K562 (cell line): ENCODE data around the gene USHBP1. TPM values are rescaled to one million over a fixed set of nuclear protein-coding genes. Genes with fewer than 3 reads are reported as not detected.

Source experiments
- CAMTA2 ChIP-seq: fragments of 250-450 bp; sonication (Bioruptor Pico); conservative IDR thresholded peaks from 2 replicates; pipeline ENCODE4 v1.5.1; 2022
- CHD7 ChIP-seq: fragments of 200-600 bp; sonication (generic); IDR thresholded peaks from one replicate; pipeline ENCODE4 v1.6.1; 2012; ENCODE audit warnings: mild to moderate bottlenecking, low read depth, low read length, inconsistent platforms
- HDAC2 ChIP-seq: fragments of 450-650 bp; IDR thresholded peaks from 2 replicates; pipeline ENCODE4 v1.6.1; 2016; ENCODE audit warnings: mild to moderate bottlenecking
- MXI1 ChIP-seq: IDR thresholded peaks from 2 replicates; pipeline ENCODE4 v1.6.1; 2011; ENCODE audit warnings: low read depth, mild to moderate bottlenecking, improper control_type of control experiment, low read length
- RBM15 ChIP-seq: fragments of 200-400 bp; formaldehyde crosslinking; IDR thresholded peaks from 2 replicates; pipeline ENCODE4 v1.6.1; 2018; ENCODE audit warnings: mild to moderate bottlenecking, low read length, moderate library complexity; ENCODE audit not compliant: insufficient read depth
- ZBED1 ChIP-seq: IDR thresholded peaks from 2 replicates; pipeline ENCODE4 v1.6.1; 2014
- ZHX1 ChIP-seq: fragments of 150-350 bp; conservative IDR thresholded peaks from 2 replicates; pipeline ENCODE4 v1.6.1; 2014; ENCODE audit warnings: low read length
- ZNF764 ChIP-seq: fragments of 250-450 bp; sonication (Bioruptor Pico); IDR thresholded peaks from 2 replicates; pipeline ENCODE4 v1.4.0; 2020; ENCODE audit warnings: low read depth, mild to moderate bottlenecking, moderate library complexity
- polyA plus RNA-seq, 8 experiments: library from polyadenylated mRNA; depleted of rRNA in 4 of 8; stranded (reverse) in 5 of 8; unstranded in 3 of 8; fragments of >200 nt; fragmentation: Nextera tagmentation in 2 of 8; fragmentation: Illumina TruSeq in 1 of 8; extraction: Ambion mirVana in 2 of 8; extraction: Trizol in 1 of 8; gene quantifications; 2 replicates each; pipeline versions ENCODE4 v1.2.1 to v1.2.3, GENCODE V29; 2011 to 2014; ENCODE audit warnings: inconsistent platforms in 1 of 8, missing spikeins in 1 of 8
- total RNA-seq, 7 experiments: library from RNA; depleted of rRNA in 6 of 7; stranded (reverse); fragments of >200 nt in 6 of 7; fragmentation: Illumina TruSeq in 2 of 7; extraction: Trizol in 2 of 7; gene quantifications; 2 replicates each; pipeline versions ENCODE4 v1.2.1 to v1.2.3, GENCODE V29; 2011 to 2021; ENCODE audit warnings: low replicate concordance in 1 of 7
- TF ChIP-seq, protein P1 (sequence below): fragments of 150-350 bp; IDR thresholded peaks from 2 replicates; pipeline ENCODE4 v1.6.1; 2014; ENCODE audit warnings: low read depth, mild to moderate bottlenecking, low read length, borderline replicate concordance

Gene USHBP1
- total and polyA plus RNA-seq, 9 of the 15 experiments (the other 6 are each of a cell fraction or from before 2014, with no cell fraction given): 0.03 to 0.10 (median 0.05) TPM; not detected in 5

GRCh38 chr19:17303167-17303939 is 38.8 kb upstream of the USHBP1 start, which contains the start of gene ABHD8 (continued):
- no peak for TF ChIP-seq CHD7
- TF ChIP-seq, protein P1, sequence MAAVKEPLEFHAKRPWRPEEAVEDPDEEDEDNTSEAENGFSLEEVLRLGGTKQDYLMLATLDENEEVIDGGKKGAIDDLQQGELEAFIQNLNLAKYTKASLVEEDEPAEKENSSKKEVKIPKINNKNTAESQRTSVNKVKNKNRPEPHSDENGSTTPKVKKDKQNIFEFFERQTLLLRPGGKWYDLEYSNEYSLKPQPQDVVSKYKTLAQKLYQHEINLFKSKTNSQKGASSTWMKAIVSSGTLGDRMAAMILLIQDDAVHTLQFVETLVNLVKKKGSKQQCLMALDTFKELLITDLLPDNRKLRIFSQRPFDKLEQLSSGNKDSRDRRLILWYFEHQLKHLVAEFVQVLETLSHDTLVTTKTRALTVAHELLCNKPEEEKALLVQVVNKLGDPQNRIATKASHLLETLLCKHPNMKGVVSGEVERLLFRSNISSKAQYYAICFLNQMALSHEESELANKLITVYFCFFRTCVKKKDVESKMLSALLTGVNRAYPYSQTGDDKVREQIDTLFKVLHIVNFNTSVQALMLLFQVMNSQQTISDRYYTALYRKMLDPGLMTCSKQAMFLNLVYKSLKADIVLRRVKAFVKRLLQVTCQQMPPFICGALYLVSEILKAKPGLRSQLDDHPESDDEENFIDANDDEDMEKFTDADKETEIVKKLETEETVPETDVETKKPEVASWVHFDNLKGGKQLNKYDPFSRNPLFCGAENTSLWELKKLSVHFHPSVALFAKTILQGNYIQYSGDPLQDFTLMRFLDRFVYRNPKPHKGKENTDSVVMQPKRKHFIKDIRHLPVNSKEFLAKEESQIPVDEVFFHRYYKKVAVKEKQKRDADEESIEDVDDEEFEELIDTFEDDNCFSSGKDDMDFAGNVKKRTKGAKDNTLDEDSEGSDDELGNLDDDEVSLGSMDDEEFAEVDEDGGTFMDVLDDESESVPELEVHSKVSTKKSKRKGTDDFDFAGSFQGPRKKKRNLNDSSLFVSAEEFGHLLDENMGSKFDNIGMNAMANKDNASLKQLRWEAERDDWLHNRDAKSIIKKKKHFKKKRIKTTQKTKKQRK: peak; percentile 76; the same call in 1 of the 2 replicates
- no peak for TF ChIP-seq HDAC2
- no peak for TF ChIP-seq ZNF764 (CRISPR knock-in tag)
- TF ChIP-seq CAMTA2 (CRISPR knock-in tag): no peak; the same call in 1 of the 2 replicates
- TF ChIP-seq MXI1: peak; percentile 27; the same call in 1 of the 2 replicates
- no peak for TF ChIP-seq RBM15
- no peak for TF ChIP-seq ZBED1
- TF ChIP-seq ZHX1: no peak
